AG04449 (cell line): ENCODE measurements around the gene UFD1.

ENCODE experiments used
- CTCF ChIA-PET: fragments of 350-600 bp; formaldehyde crosslinking; extraction: SDS; loops from one replicate; lab custom pipeline; 2021; ENCODE audit warnings: antibody characterized with exemption; lab: Yijun Ruan, JAX
- POLR2A ChIA-PET: fragments of 400-600, 350-600 bp; formaldehyde crosslinking; extraction: SDS; loops from one replicate; lab custom pipeline; 2020; ENCODE audit warnings: antibody characterized with exemption, inconsistent platforms; lab: Yijun Ruan, JAX
- DNase-seq: peaks from one replicate; pipeline ENCODE4 v3.0.0-alpha.2; 2010; ENCODE audit warnings: low read depth, low spot score
- H3K4me3 ChIP-seq: 2 replicates; pipeline ENCODE4 v1.5.1; 2011; ENCODE audit warnings: low read depth, mild to moderate bottlenecking, control low read depth, low read length
- CTCF ChIP-seq: IDR thresholded peaks from one replicate; pipeline ENCODE4 v1.5.1; 2011; ENCODE audit warnings: mild to moderate bottlenecking, moderate library complexity, low read length, control low read depth, inconsistent platforms; ENCODE audit not compliant: insufficient read depth; ENCODE audit errors: missing control alignments

UFD1 gene

GRCh38 chr22:19431649-19432132 is 47.3 kb downstream of the UFD1 start, which contains the start of gene HIRA:
Gene HIRA (minus strand): TSS chr22:19431733. CDS start chr22:19431476, 257 bp downstream.
- no peak for DNase-seq
- H3K4me3 ChIP-seq = peak within 1 kb of the TSS; percentile 91
- no peak for TF ChIP-seq CTCF
- CTCF ChIA-PET = no interaction called here
- POLR2A ChIA-PET = interaction anchor here (0.7 to 1.4 kb wide), 5 partner anchors 12 to 198 kb away, joined by 3 to 6 read pairs (median 4); partner anchors contain the start of genes C22orf39, CDC45 and UFD1

- ChIA-PET POLR2A (interaction anchor here (1.0 to 1.4 kb wide), 2 partner anchors 13 to 48 kb away, joined by 4 to 6 read pairs; partner anchors contain the start of genes CDC45 and UFD1), CTCF (interaction anchor here (1.1 kb wide), 1 partner anchor 10 kb away, joined by 7 read pairs; no protein-coding TSS in a partner anchor)
Observed at GRCh38 chr22:19430890-19431541, 48.0 kb downstream of the UFD1 start.

GRCh38 chr22:19429950-19430889 is 48.8 kb downstream of the UFD1 start:
- ChIA-PET CTCF (interaction anchor here (0.7 to 1.1 kb wide), 3 partner anchors 9 to 202 kb away, joined by 3 to 7 read pairs (median 5); no protein-coding TSS in a partner anchor), POLR2A (no interaction called here)
- H3K4me3 ChIP-seq = peak overlapping the region; percentile 91
- DNase-seq = no peak
- no peak for TF ChIP-seq CTCF

More at GRCh38 chr22:19430890-19431541, 48.0 kb downstream of the UFD1 start:
- DNase-seq = no peak
- peak; percentile 22 for TF ChIP-seq CTCF
- H3K4me3 ChIP-seq = peak overlapping the region; percentile 91

- no peak for DNase-seq
- TF ChIP-seq CTCF = no peak
- ChIA-PET POLR2A (no interaction called here), CTCF (interaction anchor here (0.7 kb wide), 1 partner anchor 124 kb away, joined by 3 read pairs; no protein-coding TSS in a partner anchor)
- no peak overlapping the region for H3K4me3 ChIP-seq
Observed at GRCh38 chr22:19424186-19424500, 54.9 kb downstream of the UFD1 start.

GRCh38 chr22:19422440-19423301 is 56.3 kb downstream of the UFD1 start:
- ChIA-PET CTCF (interaction anchor here (1.0 to 2.0 kb wide), 2 partner anchors 8 to 11 kb away, joined by 3 to 7 read pairs; no protein-coding TSS in a partner anchor), POLR2A (no interaction called here)
- no peak for TF ChIP-seq CTCF

More at GRCh38 chr22:19422440-19423301, 56.3 kb downstream of the UFD1 start:
- no peak overlapping the region for H3K4me3 ChIP-seq
- no peak for DNase-seq
